ENCODE results near the gene GTSE1.

Gene GTSE1

DNA sequence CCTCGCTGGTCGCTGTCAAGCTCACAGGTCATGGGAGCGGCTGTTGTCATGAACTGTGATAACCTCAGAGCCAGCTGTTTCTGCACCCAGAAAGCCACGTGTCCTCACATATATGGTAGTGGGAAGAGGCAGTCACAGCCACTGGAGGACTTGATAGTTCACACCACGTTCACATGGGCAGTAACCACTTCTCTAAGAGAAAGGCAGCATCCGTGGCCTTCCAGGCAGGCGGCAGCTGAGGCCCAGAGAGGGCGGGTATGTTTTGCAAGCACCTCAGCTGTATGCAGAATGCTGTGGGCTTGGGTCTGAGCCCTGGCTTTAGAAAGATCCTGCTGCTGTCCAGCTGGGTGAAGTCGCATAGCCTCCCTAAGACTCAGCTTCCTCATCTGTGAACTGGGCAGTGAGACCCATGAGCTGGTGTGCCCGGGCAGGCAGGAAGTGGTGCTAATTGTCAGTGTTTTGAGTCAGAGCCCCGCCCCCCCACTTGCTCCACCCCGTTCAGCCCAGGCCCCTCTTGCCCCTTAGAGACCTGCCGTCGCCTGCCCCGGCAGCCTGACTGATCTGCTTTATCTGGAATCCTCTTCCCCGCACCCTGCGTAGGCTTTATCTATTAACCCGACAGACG is 15.6 kb upstream of the GTSE1 start:
- Histone ChIP-seq H3K4me3 (ENCODE audit: low read length) (no peak overlapping the region), H3K9me3 (ENCODE audit: low read length) (no peaks in the 10 kb centered on the region), H2AFZ (ENCODE audit: low read depth, low read length) (no peak overlapping the region), H3K4me1 (ENCODE audit: insufficient read depth, low read length) (no peaks in the 10 kb centered on the region), H3K27me3 (ENCODE audit: insufficient read depth, low read length) (no peaks in the 10 kb centered on the region), H3K36me3 (ENCODE audit: insufficient read depth, low read length) (peaks cover 75% of the 10 kb centered on the region)

DNA sequence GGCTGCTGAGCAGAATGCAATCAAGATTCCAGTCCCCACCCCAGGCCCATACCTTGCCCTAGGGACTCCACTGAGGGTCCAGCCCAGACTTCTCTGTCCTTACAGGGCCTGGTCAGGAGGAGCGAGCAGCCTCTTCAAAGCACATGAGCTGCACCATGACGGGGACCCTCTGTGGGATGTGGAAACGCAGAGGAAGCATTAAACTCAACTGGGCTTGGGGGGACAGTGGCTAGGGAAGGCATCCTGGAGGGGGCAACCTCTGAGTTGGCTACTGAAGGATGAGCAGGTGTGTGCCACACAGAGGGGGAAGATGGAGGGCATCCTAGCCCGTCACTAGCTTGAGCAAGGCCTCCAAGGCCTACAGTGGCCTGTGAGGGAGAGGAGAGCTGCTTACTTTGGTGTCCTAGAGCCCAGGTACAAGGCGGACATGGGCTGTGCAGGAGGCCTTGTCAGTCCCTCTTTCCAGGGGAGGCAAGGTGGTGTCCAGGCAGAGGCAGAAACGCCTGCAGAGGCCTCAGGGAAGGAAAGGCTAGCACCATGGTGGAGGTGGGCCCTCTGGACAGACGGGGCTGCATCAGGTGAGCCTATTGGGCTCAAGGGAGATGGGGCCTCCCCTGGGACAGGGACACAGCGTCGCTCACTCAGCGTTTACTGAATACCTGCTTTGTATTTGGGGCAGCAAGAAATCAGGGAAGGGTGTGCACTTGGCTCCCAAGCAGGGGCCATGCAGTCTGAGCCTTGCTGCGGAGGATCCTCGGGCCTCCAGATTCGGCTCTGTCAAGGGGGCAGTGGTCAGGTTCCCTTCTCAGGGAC is 14.6 kb upstream of the GTSE1 start:
- H3K36me3 ChIP-seq (ENCODE audit: insufficient read depth, low read length): peaks cover 72% of the 10 kb centered on the region
- H3K9me3 ChIP-seq (ENCODE audit: low read length): no peaks in the 10 kb centered on the region
- H3K4me3 ChIP-seq (ENCODE audit: low read length): no peak overlapping the region
- H3K4me1 ChIP-seq (ENCODE audit: insufficient read depth, low read length): no peaks in the 10 kb centered on the region
- H3K27me3 ChIP-seq (ENCODE audit: insufficient read depth, low read length): no peaks in the 10 kb centered on the region
- no peak overlapping the region for H2AFZ ChIP-seq (ENCODE audit: low read depth, low read length)

DNA sequence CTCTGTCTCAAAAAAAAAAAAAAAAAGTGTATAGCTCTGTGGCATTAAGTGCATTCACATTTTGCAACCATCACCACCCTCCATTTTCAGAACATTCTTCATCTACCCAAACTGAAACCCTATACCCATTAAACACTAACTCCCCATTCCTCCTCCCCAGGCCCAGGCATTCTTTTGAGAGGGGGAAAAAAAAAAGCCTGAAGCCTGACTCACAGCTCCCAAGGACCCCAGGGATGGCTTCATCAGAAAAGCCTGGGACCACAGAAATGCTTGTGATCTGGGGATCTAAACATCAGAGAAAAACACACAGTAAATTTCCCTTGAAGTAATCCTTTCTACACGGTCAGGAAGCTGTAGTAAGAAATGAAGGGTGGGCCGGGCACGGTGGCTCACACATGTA is 10.7 kb upstream of the GTSE1 start:
- Histone ChIP-seq H2AFZ (ENCODE audit: low read depth, low read length) (no peak overlapping the region), H3K4me3 (ENCODE audit: low read length) (no peak overlapping the region), H3K36me3 (ENCODE audit: insufficient read depth, low read length) (peaks cover 39% of the 10 kb centered on the region), H3K27me3 (ENCODE audit: insufficient read depth, low read length) (no peaks in the 10 kb centered on the region), H3K4me1 (ENCODE audit: insufficient read depth, low read length) (no peaks in the 10 kb centered on the region), H3K9me3 (ENCODE audit: low read length) (no peaks in the 10 kb centered on the region)

DNA sequence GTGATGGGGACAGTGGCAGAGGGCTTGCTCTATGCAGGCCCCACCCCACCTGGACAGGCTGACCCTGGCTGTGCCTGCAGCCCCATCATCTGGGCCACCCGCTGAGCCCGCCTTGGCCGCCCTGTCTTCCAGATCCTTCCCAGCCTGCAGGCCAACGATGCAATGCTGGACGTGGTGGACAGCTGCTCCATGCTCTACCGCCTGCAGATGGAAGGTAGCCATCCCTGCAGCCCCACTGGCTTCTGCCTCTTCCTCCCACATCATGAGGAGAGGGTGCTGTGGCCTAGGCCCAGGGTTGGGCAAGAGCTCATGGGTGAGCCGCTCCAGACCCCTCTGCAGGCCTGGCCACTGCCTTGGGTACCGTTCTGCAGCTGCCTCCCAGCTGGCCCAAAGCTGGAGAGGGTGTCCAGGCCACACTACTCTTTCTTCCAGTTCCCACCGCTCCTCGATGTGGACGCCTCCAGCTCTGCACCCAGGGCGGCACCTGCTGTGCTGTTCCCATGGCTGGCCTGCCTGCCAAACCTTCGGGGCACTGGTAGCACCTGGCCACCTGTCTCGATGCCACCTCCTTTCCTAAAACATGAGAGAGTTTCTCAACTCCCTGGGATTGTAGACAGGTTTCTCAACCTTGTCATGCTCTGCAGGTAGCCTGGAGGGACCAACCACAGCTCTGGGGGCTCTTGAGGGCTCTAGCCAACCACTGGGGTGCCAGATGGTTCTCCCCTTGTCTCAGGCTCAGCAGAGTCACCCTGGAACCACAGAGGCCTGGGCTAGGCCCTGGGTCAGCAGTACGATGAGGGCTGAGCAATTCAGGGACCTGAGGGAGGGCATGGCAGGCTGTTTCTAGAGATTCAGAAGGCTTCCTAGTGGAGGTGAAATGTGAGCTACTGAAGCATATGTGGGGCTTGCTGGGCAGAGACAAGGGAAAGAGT is 9.5 kb upstream of the GTSE1 start:
- H3K9me3 ChIP-seq (ENCODE audit: low read length): no peaks in the 10 kb centered on the region
- no peak overlapping the region for H2AFZ ChIP-seq (ENCODE audit: low read depth, low read length)
- peaks cover 38% of the 10 kb centered on the region for H3K36me3 ChIP-seq (ENCODE audit: insufficient read depth, low read length)
- no peaks in the 10 kb centered on the region for H3K4me1 ChIP-seq (ENCODE audit: insufficient read depth, low read length)
- no peaks in the 10 kb centered on the region for H3K27me3 ChIP-seq (ENCODE audit: insufficient read depth, low read length)
- no peak overlapping the region for H3K4me3 ChIP-seq (ENCODE audit: low read length)

DNA sequence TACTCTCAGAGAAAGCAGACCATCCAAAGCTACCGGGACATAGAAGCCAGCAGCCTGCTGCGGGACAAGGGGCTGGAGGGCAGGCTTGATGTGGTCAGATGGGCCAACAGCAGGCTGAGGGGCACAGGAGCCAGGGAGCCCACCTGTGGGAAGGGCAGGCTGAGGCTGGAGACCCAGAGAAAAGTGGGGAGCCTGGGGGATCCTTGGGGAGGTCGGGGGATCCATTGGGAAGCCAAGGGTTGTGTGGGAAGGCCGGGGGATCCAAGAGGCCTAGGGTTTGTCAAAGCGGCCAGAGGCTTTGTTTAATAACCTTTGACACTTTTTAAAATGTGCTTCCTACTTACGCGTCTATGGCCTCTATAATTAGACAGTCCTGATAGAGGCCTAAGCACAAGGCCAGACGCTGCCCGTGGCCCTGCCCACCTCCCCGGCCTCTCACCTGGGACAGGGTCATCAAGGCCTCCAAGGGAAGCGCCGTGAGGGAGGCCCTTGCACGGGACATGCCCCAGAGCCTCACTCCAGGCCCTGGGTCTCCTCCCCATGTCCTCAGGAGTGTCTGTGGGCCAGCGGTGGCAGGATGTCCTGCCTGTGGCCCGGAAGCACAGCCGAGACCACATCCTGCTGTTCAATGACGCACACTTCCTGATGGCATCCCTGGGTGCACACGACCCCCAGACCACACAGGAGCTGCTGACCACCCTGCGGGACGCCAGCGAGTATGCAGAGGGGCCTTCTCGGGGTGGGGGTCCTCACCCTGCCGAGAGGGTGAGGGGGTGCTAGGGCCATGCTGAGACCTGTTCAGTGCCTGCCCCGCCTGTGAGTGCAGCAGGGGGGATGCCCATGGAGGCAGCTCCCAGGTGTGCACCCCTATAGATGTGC is 8.6 kb upstream of the GTSE1 start:
- Histone ChIP-seq H3K36me3 (ENCODE audit: insufficient read depth, low read length) (peaks cover 36% of the 10 kb centered on the region), H3K27me3 (ENCODE audit: insufficient read depth, low read length) (no peaks in the 10 kb centered on the region), H2AFZ (ENCODE audit: low read depth, low read length) (no peak overlapping the region), H3K4me1 (ENCODE audit: insufficient read depth, low read length) (no peaks in the 10 kb centered on the region), H3K9me3 (ENCODE audit: low read length) (no peaks in the 10 kb centered on the region), H3K4me3 (ENCODE audit: low read length) (no peak overlapping the region)

DNA sequence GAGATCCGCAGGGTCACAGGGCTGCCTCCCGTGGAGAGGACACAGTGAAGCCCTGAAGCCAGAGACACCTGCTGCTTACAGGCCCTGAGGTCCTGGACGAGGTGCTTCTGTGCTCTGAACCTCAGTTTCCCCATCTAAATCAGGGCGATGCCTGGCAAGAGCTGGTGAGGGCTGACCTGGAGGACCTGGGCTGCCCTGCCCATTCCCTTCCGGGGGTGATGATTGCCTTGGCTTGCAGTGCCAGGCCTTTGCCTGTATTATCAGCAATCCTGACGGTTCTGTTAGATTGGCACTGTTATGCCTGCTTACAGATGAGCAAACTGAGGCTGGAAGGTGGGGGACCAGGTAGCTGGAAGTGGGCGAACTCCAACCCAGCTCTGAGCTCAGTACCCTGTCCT is 7.8 kb upstream of the GTSE1 start:
- Histone ChIP-seq H3K36me3 (ENCODE audit: insufficient read depth, low read length) (peaks cover 34% of the 10 kb centered on the region), H2AFZ (ENCODE audit: low read depth, low read length) (no peak overlapping the region), H3K9me3 (ENCODE audit: low read length) (no peaks in the 10 kb centered on the region), H3K4me1 (ENCODE audit: insufficient read depth, low read length) (peaks cover 7% of the 10 kb centered on the region), H3K4me3 (ENCODE audit: low read length) (no peak overlapping the region), H3K27me3 (ENCODE audit: insufficient read depth, low read length) (no peaks in the 10 kb centered on the region)

DNA sequence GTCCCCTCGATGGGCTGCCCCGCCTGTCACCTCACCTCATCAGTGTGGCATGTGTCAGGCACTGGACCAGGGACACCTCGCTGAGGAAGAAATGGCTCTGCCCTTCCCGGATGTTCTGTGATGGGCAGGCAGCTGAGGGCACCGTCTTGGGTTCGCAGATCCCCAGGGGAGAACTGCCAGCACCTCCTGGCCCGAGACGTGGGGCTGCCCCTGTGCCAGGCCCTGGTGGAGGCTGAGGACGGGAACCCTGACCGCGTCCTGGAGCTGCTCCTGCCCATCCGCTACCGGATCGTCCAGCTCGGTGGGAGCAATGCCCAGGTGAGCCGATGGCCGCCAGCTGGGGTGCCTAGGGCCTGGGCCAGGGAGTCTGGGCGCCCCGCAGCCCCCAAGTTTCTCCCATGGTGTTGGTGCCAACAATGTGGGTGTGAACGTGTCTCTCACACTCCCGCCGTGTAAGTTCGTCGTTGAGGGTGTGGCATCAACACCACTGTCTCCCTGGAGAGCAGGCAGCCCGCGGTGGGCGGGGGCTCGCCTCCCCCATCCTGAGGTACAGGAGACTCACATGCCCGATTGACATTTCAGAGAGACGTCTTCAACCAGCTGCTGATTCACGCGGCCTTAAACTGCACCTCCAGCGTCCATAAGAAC is 7.3 kb upstream of the GTSE1 start:
- no peak overlapping the region for H2AFZ ChIP-seq (ENCODE audit: low read depth, low read length)
- no peaks in the 10 kb centered on the region for H3K9me3 ChIP-seq (ENCODE audit: low read length)
- H3K4me1 ChIP-seq (ENCODE audit: insufficient read depth, low read length): peaks cover 7% of the 10 kb centered on the region
- H3K27me3 ChIP-seq (ENCODE audit: insufficient read depth, low read length): no peaks in the 10 kb centered on the region
- no peak overlapping the region for H3K4me3 ChIP-seq (ENCODE audit: low read length)
- H3K36me3 ChIP-seq (ENCODE audit: insufficient read depth, low read length): peaks cover 29% of the 10 kb centered on the region

DNA sequence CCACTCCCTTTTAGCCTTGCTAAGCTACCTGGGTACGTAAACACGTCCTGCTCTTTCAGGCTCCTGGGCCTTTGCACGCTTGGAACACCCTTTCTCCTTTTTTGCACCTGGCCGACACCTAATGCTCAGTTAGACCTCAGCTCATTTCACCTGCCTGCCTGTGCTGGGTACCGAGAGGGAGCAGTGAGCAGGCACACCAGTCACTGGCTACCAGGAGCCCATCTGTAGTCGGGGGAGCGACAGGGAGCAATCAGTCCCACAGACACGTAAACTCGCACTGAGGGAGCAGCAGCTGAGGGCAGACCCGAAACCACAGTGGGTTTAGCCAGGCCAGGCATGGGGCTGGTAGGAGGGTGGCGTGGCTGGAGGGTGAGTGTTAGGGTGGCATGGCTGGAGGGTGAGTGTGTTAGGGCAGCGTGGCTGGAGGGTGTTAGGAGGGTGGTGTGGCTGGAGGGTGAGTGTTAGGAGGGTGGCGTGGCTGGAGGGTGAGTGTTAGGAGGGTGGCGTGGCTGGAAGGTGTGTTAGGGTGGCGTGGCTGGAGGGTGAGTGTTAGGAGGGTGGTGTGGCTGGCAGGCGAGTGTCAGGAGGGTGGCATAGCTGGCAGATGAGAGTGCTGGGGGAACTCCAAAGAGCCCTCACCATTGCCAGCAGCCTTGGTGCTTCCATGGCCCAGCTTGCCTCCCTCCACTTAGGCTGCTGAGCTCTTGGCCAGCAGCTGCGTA is 6.4 kb upstream of the GTSE1 start:
- no peak overlapping the region for H2AFZ ChIP-seq (ENCODE audit: low read depth, low read length)
- H3K9me3 ChIP-seq (ENCODE audit: low read length): no peaks in the 10 kb centered on the region
- H3K4me3 ChIP-seq (ENCODE audit: low read length): no peak overlapping the region
- peaks cover 7% of the 10 kb centered on the region for H3K4me1 ChIP-seq (ENCODE audit: insufficient read depth, low read length)
- peaks cover 22% of the 10 kb centered on the region for H3K36me3 ChIP-seq (ENCODE audit: insufficient read depth, low read length)
- no peaks in the 10 kb centered on the region for H3K27me3 ChIP-seq (ENCODE audit: insufficient read depth, low read length)

DNA sequence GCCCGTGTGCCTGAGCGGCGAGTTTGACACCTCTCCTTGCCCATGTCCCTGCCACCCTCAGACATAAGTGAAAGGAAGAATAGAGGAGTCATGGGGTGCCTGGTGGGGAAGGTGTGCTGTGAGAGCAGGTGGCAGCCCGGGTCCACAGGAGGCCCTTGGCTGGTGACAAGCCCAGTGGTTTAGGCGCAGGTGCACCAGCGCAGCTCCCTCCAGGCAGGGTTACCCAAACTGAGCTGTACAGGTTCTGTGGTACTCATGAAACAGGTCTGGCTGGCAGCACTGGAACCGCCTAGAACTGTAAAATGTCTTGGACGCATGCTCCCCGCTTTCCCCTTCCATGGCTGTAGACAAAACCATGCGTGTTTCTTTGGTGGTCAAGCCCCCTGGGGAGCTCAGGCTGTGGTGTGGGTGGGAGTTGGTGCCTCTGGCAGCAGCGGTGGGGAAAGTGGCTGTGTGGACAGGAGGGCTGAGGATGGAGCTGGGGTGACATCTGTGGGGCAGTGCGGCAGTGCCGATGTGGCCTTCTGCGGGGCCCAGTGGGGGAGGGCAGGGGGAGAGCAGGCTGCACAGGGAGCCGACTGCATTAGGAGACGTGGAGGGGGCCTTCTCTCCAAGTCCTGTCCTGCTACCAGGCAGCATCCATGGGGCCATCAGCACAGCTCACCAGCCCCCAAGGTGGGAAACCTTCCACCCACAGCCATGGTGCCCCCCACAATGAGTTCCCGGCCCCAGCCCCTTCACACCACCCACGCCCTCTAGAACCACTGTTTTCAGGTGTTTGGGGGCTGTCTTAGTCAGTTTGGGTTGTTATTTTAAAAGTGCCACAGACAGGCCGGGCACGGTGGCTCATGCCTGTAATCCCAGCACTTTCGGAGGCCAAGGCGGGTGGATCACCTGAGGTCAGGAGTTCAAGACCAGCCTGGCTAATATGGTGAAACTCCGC is 5.6 kb upstream of the GTSE1 start:
- Histone ChIP-seq H3K9me3 (ENCODE audit: low read length) (no peaks in the 10 kb centered on the region), H2AFZ (ENCODE audit: low read depth, low read length) (no peak overlapping the region), H3K36me3 (ENCODE audit: insufficient read depth, low read length) (peaks cover 20% of the 10 kb centered on the region), H3K4me3 (ENCODE audit: low read length) (no peak overlapping the region), H3K4me1 (ENCODE audit: insufficient read depth, low read length) (peaks cover 14% of the 10 kb centered on the region), H3K27me3 (ENCODE audit: insufficient read depth, low read length) (no peaks in the 10 kb centered on the region)

DNA sequence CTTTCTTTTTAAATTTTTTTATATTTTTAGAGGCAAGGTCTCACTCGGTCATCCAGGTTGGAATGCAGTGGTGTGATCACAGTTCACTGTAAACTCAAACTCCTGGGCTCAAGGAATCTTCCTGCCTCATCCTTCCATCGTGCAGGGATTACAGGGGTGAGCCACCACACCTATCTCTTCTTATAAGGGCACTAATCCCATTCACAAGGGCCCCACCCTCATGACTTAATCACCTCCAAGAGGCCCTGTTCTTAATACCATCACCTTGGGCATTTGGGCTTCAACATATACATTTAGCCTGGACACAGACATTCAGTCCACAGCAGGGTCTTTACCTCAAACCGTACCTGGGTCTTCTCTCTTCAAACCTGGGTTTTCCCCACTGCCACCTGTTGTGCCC is 4.5 kb upstream of the GTSE1 start:
- H3K9me3 ChIP-seq (ENCODE audit: low read length): no peaks in the 10 kb centered on the region
- peaks cover 17% of the 10 kb centered on the region for H3K36me3 ChIP-seq (ENCODE audit: insufficient read depth, low read length)
- no peak overlapping the region for H2AFZ ChIP-seq (ENCODE audit: low read depth, low read length)
- no peaks in the 10 kb centered on the region for H3K27me3 ChIP-seq (ENCODE audit: insufficient read depth, low read length)
- peaks cover 16% of the 10 kb centered on the region for H3K4me1 ChIP-seq (ENCODE audit: insufficient read depth, low read length)
- no peak overlapping the region for H3K4me3 ChIP-seq (ENCODE audit: low read length)

DNA sequence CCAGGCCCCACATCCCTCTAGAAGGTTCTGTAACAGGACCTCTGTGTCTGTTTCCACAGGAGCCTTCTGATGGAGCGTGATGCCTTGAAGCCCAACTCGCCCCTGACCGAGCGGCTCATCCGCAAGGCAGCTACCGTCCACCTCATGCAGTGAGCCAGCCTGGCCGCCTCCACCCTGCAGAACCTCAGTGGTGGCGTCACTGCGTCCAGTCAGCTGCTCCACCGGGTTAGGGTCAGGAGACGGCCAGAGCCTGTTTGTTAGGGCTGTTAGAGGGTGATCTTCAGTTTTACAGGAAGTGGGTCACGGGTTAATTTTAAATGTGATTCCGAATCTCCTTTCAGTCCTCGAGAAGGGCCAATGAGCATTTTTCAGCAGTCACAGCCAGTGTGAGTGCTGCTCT is 3.9 kb upstream of the GTSE1 start:
- Histone ChIP-seq H3K4me1 (ENCODE audit: insufficient read depth, low read length) (peaks cover 22% of the 10 kb centered on the region), H3K27me3 (ENCODE audit: insufficient read depth, low read length) (no peaks in the 10 kb centered on the region), H2AFZ (ENCODE audit: low read depth, low read length) (no peak overlapping the region), H3K4me3 (ENCODE audit: low read length) (no peak overlapping the region), H3K36me3 (ENCODE audit: insufficient read depth, low read length) (peaks cover 17% of the 10 kb centered on the region), H3K9me3 (ENCODE audit: low read length) (no peaks in the 10 kb centered on the region)

Measured in neuron (in vitro differentiated cells).